CD4-positive, alpha-beta T cell treated with Interleukin-2 at 100 ng/mL for 4 hours (primary cell): Measurements from ENCODE around the gene CMTM7.
"Not testable (repeated sequence)": the region's sequence is repeated elsewhere in the genome, so short reads cannot be mapped to it uniquely, and the experiment has no call there.

ENCODE experiments used
- DNase-seq: peaks from one replicate; pipeline ENCODE4 v3.0.0-alpha.2; 2020; ENCODE audit warnings: low spot score

The CMTM7 gene

GRCh38 chr3:32383136-32383711 is 8.4 kb upstream of the CMTM7 start:
- no peak for DNase-seq

GRCh38 chr3:32384938-32385337 is 6.7 kb upstream of the CMTM7 start:
- no peak for DNase-seq

GRCh38 chr3:32387512-32387911 is 4.1 kb upstream of the CMTM7 start:
- DNase-seq: no peak

GRCh38 chr3:32389577-32389976 is 2.1 kb upstream of the CMTM7 start:
- not testable (repeated sequence) for DNase-seq

- peak; percentile 26 for DNase-seq
Observed at GRCh38 chr3:32392536-32393302, 1.1 kb downstream of the CMTM7 start.

- DNase-seq: no peak
Observed at GRCh38 chr3:32395496-32395895, 3.8 kb downstream of the CMTM7 start.

- no peak for DNase-seq
Observed at GRCh38 chr3:32397941-32398340, 6.3 kb downstream of the CMTM7 start.

GRCh38 chr3:32398531-32398930 is 6.9 kb downstream of the CMTM7 start:
- no peak for DNase-seq

GRCh38 chr3:32399030-32399620 is 7.5 kb downstream of the CMTM7 start:
- peak; percentile 79 for DNase-seq

- DNase-seq: no peak
Observed at GRCh38 chr3:32401126-32401525, 9.5 kb downstream of the CMTM7 start.

- DNase-seq: peak; percentile 65
Observed at GRCh38 chr3:32401556-32402081, 10.0 kb downstream of the CMTM7 start.

- DNase-seq: no peak
Observed at GRCh38 chr3:32403663-32404062, 12.0 kb downstream of the CMTM7 start.

- DNase-seq: no peak
Observed at GRCh38 chr3:32404714-32405113, 13.1 kb downstream of the CMTM7 start.

GRCh38 chr3:32405155-32405554 is 13.5 kb downstream of the CMTM7 start:
- no peak for DNase-seq

- DNase-seq: no peak
Observed at GRCh38 chr3:32405711-32406323, 14.2 kb downstream of the CMTM7 start.

GRCh38 chr3:32406486-32407408 is 15.1 kb downstream of the CMTM7 start:
- no peak for DNase-seq

- no peak for DNase-seq
Observed at GRCh38 chr3:32410367-32411246, 19.0 kb downstream of the CMTM7 start.

- no peak for DNase-seq
Observed at GRCh38 chr3:32411442-32411841, 19.8 kb downstream of the CMTM7 start.

GRCh38 chr3:32412887-32413286 is 21.2 kb downstream of the CMTM7 start:
- DNase-seq: no peak

GRCh38 chr3:32413845-32414521 is 22.3 kb downstream of the CMTM7 start:
- DNase-seq: no peak
